ENCODE measurements around the gene ALMS1. TPM values are rescaled to one million over a fixed set of nuclear protein-coding genes. Genes with fewer than 3 reads are reported as not detected.
"Not testable (repeated sequence)": the region's sequence is repeated elsewhere in the genome, so short reads cannot be mapped to it uniquely, and the experiment has no call there.

The ALMS1 gene
- polyA plus RNA-seq, 3 donors from 2014 or later = 1.5 to 6.4 (median 3.0) TPM

DNA sequence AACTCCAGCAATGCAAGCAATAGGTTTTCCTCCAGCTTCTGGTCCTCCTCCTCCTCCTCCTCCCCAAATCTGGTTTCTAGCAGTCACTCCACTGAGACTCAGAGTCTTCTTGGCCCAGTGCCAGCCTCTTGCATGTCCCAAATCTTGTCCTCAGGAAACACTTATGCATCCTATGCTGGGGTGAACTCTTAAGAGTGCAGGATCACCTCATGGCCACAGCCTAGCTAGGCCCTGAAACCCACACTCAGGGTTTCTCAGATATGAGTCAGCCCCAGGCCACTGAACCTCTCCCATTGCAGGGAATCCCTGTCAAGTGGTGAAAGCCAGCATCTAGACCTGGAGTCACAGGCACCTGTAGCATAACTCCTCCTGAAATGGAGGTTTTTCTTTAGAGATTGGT is 238.4 kb downstream of the ALMS1 start:
- not testable (repeated sequence) for H3K4me1 Mint-ChIP-seq; H3K4me3 Mint-ChIP-seq; H3K27ac Mint-ChIP-seq; H3K36me3 Mint-ChIP-seq; H3K27me3 Mint-ChIP-seq (ENCODE audit: low read depth in 3 of 3); H3K9me3 Mint-ChIP-seq; DNase-seq

DNA sequence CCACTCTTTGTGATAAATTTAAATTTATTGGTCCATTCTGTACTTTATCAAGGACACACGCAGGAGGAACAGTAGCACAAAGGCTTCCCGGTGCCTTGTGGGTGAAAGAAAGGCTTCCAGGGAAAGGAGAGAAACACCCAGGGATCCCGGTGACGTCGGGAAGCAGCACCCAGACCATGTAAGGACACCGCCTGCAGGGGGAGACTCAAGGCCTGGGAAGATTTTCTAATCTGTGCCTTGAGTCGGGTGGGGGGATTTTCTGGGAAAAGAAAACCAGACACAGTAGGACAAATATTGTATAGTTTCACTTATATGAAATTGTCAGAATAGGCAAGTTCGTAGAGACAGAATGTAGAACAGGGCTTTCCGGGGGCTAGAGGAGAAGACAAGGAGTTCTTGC is 239.0 kb downstream of the ALMS1 start:
- not testable (repeated sequence) for H3K36me3 Mint-ChIP-seq; H3K4me3 Mint-ChIP-seq; DNase-seq; H3K4me1 Mint-ChIP-seq; H3K27me3 Mint-ChIP-seq (ENCODE audit: low read depth in 3 of 3); H3K9me3 Mint-ChIP-seq
- H3K27ac Mint-ChIP-seq = peak overlapping the region in 1 of 6 donors; percentile 32

DNA sequence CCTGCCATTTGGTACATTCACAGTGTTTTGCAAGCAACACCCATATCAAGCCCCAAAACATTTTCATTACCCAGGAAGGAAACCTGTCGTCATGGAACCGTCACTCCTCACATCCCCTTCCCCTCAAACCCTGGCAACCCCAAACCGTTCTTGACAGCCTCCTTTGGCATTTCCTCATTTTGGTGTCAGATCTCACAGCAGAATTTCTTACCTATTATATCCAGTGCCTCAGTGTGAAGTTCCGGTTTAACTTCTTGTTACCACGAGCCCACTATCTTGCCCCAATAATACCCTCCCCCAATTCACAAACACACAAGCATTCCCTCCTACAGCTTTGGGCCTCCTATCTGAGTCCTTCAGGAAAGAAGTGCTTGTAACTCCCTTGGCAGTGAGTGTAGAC is 240.6 kb downstream of the ALMS1 start:
- not testable (repeated sequence) for H3K36me3 Mint-ChIP-seq; H3K9me3 Mint-ChIP-seq; H3K27me3 Mint-ChIP-seq (ENCODE audit: low read depth in 3 of 3); H3K4me3 Mint-ChIP-seq; H3K4me1 Mint-ChIP-seq; DNase-seq
- H3K27ac Mint-ChIP-seq = peak overlapping the region in 2 of 6 donors; percentile 5 to 31

DNA sequence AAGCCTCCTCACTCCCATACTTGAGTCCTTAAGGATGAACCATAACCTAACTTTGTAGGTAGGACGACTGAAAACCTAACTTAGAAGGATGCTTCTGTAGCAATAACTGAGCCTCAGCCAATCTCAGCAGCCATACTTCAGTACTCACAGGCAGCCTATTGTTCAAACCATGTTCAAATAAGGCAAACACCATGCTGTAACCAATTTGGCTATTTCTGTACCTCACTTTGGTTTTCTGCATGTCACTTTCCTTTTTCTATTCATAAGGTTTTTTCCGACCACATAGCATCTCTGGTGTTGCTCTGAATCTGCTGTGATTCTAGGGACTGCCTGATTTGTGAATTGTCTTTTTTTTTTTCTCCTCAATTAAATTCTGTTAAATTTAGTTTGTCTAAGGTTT is 242.9 kb downstream of the ALMS1 start:
- not testable (repeated sequence) for DNase-seq; H3K27ac Mint-ChIP-seq; H3K4me1 Mint-ChIP-seq; H3K36me3 Mint-ChIP-seq; H3K27me3 Mint-ChIP-seq (ENCODE audit: low read depth in 3 of 3); H3K4me3 Mint-ChIP-seq; H3K9me3 Mint-ChIP-seq

DNA sequence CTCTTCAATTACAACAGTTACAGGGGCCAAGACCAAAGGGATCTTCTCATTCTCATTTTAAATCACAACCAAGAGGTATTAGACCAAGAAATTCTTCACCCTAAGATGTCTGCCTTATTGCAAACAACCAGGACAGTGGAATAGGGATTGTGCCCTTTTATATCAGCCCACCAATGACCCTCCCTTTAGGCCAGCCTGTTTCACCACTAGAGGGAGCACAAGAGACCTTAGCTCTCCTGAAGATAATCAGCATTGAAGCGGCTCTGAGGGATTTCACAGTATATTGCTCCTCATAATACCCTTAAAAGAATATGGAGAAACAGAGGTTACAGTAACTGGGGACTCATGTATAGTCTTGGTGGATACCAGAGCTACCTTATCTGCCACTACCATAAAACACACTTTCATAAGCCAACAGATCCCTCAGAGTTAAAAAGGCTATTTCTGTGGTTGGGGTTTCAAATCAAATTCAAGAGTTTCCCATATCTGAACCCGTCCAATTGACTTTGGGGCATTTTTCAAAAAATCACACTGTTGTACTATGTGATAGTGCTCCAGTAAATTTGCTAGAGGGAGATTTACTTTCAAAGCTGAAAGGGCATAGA is 245.1 kb downstream of the ALMS1 start:
- DNase-seq = peak in 2 of 3 donors; percentile 4 to 7
- not testable (repeated sequence) for H3K27me3 Mint-ChIP-seq (ENCODE audit: low read depth in 3 of 3); H3K27ac Mint-ChIP-seq; H3K4me3 Mint-ChIP-seq; H3K36me3 Mint-ChIP-seq; H3K9me3 Mint-ChIP-seq; H3K4me1 Mint-ChIP-seq

DNA sequence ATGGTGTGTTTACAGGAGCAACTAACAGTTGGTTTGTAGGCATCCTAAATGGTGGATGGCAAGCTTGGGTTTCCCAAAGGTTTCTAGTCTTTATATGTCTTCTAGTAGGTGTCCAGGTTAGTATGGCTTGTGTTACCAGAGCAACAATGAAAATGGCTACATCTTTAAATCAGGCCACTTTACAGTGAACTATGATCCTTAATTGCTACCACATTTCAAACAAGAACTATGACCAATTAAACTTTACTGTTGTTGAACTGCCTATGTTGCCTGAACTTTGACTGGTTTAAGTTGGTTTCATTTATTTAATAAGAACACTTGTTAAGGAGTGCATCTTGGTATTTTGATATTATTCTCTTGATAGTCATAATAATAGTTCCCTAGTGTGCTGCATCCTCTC is 251.3 kb downstream of the ALMS1 start:
- H3K9me3 Mint-ChIP-seq; H3K4me3 Mint-ChIP-seq; H3K4me1 Mint-ChIP-seq; H3K36me3 Mint-ChIP-seq; H3K27me3 Mint-ChIP-seq (ENCODE audit: low read depth in 3 of 3); DNase-seq; H3K27ac Mint-ChIP-seq: not testable (repeated sequence)

DNA sequence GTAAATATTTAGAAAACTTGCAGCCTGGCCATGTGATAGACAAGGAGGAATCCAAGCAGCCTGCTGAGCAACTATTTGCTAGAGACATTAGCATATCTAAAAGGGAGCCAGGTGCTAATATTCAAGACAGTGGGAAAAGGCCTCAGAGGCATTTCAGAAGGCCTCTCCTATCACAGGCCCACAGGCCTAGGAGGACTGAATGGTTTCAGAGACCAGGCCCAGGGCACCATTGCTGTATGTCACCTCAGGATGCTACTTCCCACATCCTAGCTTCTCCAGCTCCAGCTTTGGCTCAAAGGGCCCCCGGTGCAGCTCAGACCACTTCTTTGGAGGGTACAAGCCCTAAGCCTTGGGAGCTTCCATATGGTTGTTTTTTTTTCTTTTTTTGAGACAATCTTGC is 252.8 kb downstream of the ALMS1 start:
- H3K27me3 Mint-ChIP-seq (ENCODE audit: low read depth in 3 of 3) = peaks cover 0 to 3% (median 0%) of the 10 kb centered on the region in 3 donors
- no peak overlapping the region for H3K4me3 Mint-ChIP-seq
- no peak overlapping the region for H3K27ac Mint-ChIP-seq
- H3K9me3 Mint-ChIP-seq = peaks cover 0 to 2% (median 0%) of the 10 kb centered on the region in 6 donors
- no peaks in the 10 kb centered on the region for H3K36me3 Mint-ChIP-seq
- no peaks in the 10 kb centered on the region for H3K4me1 Mint-ChIP-seq
- DNase-seq = no peak

DNA sequence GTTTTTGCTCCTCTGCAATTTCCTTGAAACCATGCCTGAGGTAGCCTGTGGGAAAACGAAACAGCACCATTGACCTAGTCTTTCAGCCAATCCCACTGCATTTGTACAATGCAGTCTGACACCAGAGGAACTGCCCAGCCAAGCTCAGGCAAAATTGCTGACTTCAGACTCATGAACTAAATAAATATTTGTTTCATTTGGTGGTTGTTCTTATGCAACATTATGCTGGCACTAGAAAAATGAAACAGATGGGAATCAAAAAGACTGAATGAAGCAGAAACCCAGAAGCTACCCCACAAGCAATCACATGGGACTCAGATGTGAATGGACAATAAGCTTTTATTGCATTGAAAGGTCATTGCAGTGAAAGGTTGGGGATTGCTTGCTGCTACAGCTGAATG is 254.9 kb downstream of the ALMS1 start:
- Mint-ChIP-seq H3K27me3 (ENCODE audit: low read depth in 3 of 3) (peaks cover 2 to 4% (median 3%) of the 10 kb centered on the region in 3 donors), H3K4me3 (no peak overlapping the region), H3K36me3 (no peaks in the 10 kb centered on the region), H3K27ac (no peak overlapping the region), H3K4me1 (no peaks in the 10 kb centered on the region), H3K9me3 (peaks cover 0 to 2% (median 0%) of the 10 kb centered on the region in 6 donors)
- DNase-seq = no peak

DNA sequence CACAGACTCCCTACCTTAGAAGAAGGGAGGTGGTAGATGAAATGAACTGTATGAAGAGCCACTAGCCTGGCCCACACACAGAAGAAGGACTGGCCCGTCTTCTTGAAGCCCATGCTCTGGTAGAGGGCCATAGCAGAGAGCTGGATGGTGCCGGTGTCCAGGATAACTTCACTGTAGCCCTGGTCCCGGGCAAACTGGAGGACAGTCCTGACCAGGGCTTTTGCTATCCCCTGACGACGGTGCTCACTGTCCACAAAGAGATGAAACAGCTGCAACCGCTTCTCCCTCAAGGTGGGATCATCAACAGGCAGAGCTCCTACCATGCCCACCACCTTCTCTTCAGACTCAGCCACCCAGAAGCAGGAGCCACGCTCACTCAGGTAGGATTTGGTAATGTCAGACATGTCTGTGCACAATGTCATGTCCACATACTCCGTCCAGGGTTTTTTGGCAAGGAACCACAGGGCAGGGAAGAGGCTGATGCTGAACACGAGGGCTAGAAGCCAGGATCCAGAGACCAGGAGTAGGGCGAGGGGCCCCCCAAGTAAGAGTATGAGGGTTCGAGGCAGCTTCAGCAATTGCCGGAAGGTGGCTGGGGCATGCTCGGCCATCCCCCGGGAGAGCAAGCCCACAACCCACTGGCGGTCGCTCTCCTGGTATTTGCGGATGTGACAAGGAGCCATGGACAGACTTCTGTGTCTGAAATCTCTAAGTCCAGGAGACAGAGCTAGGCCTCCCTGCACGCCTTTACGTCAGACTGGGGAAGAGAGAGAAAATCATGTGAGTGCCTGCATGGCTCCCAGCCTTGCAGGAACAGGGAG is 255.5 kb downstream of the ALMS1 start:
- Mint-ChIP-seq H3K27me3 (ENCODE audit: low read depth in 3 of 3) (peaks cover 3 to 6% (median 4%) of the 10 kb centered on the region in 3 donors), H3K9me3 (peaks cover 0 to 2% (median 0%) of the 10 kb centered on the region in 6 donors), H3K36me3 (no peaks in the 10 kb centered on the region), H3K27ac (no peak overlapping the region), H3K4me1 (no peaks in the 10 kb centered on the region), H3K4me3 (no peak overlapping the region)
- DNase-seq = no peak

DNA sequence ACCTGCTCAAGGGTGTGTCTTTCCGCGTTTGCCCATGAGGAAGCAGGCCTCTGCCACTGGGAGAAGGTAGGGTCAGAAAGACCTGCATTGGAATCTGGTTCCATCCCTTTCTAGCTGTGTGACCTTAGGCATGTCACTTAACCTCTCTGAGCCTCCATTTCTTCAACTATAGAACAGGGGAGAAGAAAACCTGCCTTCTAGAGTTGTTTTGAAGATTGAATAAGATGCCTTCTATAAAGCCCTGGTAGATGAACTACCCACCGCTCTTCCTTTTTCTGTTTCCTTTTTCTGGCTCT is 256.1 kb downstream of the ALMS1 start:
- H3K27me3 Mint-ChIP-seq (ENCODE audit: low read depth in 3 of 3) = peaks cover 3 to 8% (median 4%) of the 10 kb centered on the region in 3 donors
- H3K27ac Mint-ChIP-seq = no peak overlapping the region
- no peak for DNase-seq
- no peaks in the 10 kb centered on the region for H3K36me3 Mint-ChIP-seq
- peaks cover 0 to 2% (median 0%) of the 10 kb centered on the region in 6 donors for H3K9me3 Mint-ChIP-seq
- no peak overlapping the region for H3K4me3 Mint-ChIP-seq
- no peaks in the 10 kb centered on the region for H3K4me1 Mint-ChIP-seq

DNA sequence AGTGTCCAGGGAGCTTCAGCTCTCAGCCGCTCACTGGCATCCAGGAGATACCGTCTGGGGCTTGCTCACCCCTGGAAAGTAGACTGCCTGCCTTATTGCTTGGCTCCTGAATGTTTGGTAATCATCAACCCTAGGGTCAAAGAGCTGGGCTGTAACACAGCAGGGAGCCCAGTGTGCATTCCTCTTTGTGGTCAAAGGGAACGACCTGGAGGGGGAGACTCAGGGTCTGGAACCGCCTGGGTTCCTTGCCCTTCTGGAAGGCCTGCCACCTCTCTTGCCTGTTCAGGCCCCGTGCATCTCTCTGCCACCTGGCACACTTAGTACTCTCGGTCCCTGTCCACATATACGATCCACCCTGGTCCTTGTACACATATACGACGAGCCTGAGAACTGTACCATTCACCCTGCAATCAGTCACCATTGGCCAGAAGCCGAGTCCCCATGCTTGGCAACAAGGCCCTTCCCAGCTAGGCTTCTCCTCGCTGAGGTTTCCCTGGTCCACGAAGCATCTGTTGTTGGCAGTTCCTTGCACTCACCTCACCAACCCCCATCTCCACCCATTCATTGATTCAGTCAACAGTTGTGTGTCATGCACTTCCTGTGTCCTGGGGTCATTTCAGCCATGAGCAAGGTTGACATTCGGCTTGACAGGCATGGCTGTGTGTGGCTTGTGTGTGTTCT is 256.8 kb downstream of the ALMS1 start, which contains the start of gene NAT8:
TSS of gene NAT8 (minus strand) at position 85 of the 681 bp plus-strand sequence. CDS start 794 bp downstream, outside the sequence.
- Mint-ChIP-seq H3K9me3 (peaks cover 0 to 4% (median 0%) of the 10 kb centered on the region in 6 donors), H3K4me1 (no peaks in the 10 kb centered on the region), H3K4me3 (no peak within 1 kb of the TSS), H3K36me3 (no peaks in the 10 kb centered on the region), H3K27ac (no peak within 1 kb of the TSS), H3K27me3 (ENCODE audit: low read depth in 3 of 3) (peaks cover 3 to 10% (median 4%) of the 10 kb centered on the region in 3 donors)
- no peak for DNase-seq

DNA sequence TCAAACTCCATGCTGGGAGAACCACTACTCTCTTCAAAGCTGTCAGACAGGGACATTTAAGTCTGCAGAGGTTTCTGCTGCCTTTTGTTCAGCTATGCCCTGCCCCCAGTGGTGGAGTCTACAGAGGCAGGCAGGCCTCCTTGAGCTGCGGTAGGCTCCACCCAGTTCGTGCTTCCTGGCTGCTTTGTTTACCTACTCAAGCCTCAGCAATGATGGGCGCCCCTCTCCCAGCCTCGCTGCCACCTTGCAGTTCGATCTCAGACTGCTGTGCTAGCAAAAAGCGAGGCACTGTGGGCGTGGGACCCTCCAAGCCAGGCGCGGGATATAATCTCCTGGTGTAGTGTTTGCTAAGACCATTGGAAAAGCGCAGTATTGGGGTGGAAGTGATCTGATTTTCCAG is 262.1 kb downstream of the ALMS1 start:
- not testable (repeated sequence) for DNase-seq; H3K27ac Mint-ChIP-seq; H3K36me3 Mint-ChIP-seq; H3K4me1 Mint-ChIP-seq; H3K9me3 Mint-ChIP-seq; H3K27me3 Mint-ChIP-seq (ENCODE audit: low read depth in 3 of 3); H3K4me3 Mint-ChIP-seq

DNA sequence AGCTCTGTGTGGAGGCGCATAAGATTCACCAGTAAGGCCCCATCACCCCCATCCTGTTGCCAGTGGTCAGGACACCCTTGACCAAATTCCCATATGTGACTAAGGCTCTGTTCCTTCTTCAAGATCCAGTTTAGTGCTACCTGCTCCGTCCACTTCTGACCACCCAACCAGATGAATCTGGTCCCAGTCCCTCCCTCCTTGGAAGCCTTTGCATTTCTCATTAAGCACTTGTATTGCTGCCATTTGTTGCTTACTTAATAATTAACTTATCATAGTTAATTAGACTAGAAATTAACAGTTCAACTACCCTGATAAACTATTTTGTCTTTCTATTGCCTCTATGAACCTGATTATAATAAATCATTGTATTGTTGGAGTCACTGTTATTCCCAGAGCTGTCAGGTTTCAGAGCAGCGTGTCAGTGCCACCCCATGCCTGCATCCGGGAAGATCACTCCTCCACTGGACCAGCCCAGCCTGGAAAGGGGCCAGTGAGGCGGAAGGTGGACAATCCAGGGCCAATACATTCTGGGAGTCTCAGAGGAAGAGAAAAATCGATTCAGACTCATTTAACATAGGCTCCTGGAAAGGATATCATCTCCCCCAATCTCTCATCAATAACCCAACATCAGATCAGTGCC is 266.1 kb downstream of the ALMS1 start:
- Mint-ChIP-seq H3K4me3 (no peak overlapping the region), H3K9me3 (peaks cover 0 to 2% (median 0%) of the 10 kb centered on the region in 6 donors), H3K36me3 (no peaks in the 10 kb centered on the region), H3K27ac (no peak overlapping the region), H3K27me3 (ENCODE audit: low read depth in 3 of 3) (peaks cover 0 to 6% (median 0%) of the 10 kb centered on the region in 3 donors), H3K4me1 (no peaks in the 10 kb centered on the region)
- DNase-seq = no peak

DNA sequence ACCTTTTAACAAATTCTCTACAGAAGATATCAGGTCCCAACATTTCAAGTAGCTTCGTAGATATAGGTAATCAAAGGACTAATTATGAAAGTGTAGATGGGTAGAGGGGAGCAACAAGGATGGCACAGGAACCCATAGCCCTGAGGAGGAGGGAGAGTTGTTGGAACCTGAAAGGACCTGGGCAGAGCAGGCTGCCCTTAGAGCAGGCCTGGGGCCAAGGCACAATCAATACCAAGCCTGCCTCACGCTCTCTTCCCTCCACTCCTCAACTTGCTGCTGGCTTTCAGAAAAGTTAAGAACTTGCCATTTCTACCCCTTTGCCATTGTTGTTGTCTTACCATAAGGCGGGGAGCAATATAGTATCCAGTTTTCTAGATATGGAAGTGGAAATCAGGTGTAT is 266.7 kb downstream of the ALMS1 start:
- Mint-ChIP-seq H3K4me1 (no peaks in the 10 kb centered on the region), H3K36me3 (no peaks in the 10 kb centered on the region), H3K9me3 (no peaks in the 10 kb centered on the region), H3K4me3 (no peak overlapping the region), H3K27me3 (ENCODE audit: low read depth in 3 of 3) (peaks cover 0 to 7% (median 0%) of the 10 kb centered on the region in 3 donors), H3K27ac (no peak overlapping the region)
- no peak for DNase-seq

Data from immature natural killer cell (primary cell).